Ascending aorta (tissue), 2 donors: Measurements from ENCODE around the gene GPSM1. TPM values are rescaled to one million over a fixed set of nuclear protein-coding genes. Genes with fewer than 3 reads are reported as not detected.

ENCODE experiments used
- DNase-seq, 2 donors: peaks; one replicate each; pipeline ENCODE4 v3.0.0-alpha.2; 2019; ENCODE audit warnings: low spot score in 2 of 2
- H3K27ac ChIP-seq, 2 donors: fragments of 200-600 bp; sonication (generic); one replicate each; pipeline ENCODE4 v1.5.1; 2016 to 2017; ENCODE audit warnings: mild to moderate bottlenecking in 1 of 2
- H3K27me3 ChIP-seq: fragments of 200-600 bp; sonication (generic); one replicate; pipeline ENCODE4 v1.5.1; 2017
- H3K36me3 ChIP-seq, 2 donors: fragments of 200-600 bp; sonication (generic); one replicate each; pipeline ENCODE4 v1.5.1; 2016
- H3K4me1 ChIP-seq, 2 donors: fragments of 200-600 bp; sonication (generic); one replicate each; pipeline ENCODE4 v1.5.1; 2016 to 2017; ENCODE audit warnings: mild to moderate bottlenecking in 1 of 2
- H3K4me3 ChIP-seq, 2 donors: fragments of 200-600 bp; sonication (generic); one replicate each; pipeline ENCODE4 v1.5.1; 2016 to 2017; ENCODE audit warnings: mild to moderate bottlenecking in 1 of 2
- H3K9me3 ChIP-seq, 2 donors: fragments of 200-600 bp; sonication (generic); one replicate each; pipeline ENCODE4 v1.5.1; 2016
- intact Hi-C: fragments of 100-400 bp; cut with DNase I; formaldehyde crosslinking; loops from one replicate; pipeline ENCODE4 v1.15.1; 2023
- total RNA-seq: library from RNA; depleted of rRNA; stranded (reverse); fragments of >200 nt; gene quantifications from one replicate; pipeline ENCODE4 v1.1.0, GENCODE V29; 2016
- TF ChIP-seq, protein P1 (sequence below), 3 experiments: fragments of 200-600 bp in 2 of 3; fragments of 450-650 bp in 1 of 3; sonication (generic) in 2 of 3; IDR thresholded peaks; one replicate each; pipeline ENCODE4 v1.5.1; 2016 to 2019; ENCODE audit warnings: antibody characterized with exemption in 3 of 3, mild to moderate bottlenecking in 1 of 3, moderate library complexity in 1 of 3

The GPSM1 gene
- total RNA-seq, 1 donor from 2014 or later: 85.1 TPM

DNA sequence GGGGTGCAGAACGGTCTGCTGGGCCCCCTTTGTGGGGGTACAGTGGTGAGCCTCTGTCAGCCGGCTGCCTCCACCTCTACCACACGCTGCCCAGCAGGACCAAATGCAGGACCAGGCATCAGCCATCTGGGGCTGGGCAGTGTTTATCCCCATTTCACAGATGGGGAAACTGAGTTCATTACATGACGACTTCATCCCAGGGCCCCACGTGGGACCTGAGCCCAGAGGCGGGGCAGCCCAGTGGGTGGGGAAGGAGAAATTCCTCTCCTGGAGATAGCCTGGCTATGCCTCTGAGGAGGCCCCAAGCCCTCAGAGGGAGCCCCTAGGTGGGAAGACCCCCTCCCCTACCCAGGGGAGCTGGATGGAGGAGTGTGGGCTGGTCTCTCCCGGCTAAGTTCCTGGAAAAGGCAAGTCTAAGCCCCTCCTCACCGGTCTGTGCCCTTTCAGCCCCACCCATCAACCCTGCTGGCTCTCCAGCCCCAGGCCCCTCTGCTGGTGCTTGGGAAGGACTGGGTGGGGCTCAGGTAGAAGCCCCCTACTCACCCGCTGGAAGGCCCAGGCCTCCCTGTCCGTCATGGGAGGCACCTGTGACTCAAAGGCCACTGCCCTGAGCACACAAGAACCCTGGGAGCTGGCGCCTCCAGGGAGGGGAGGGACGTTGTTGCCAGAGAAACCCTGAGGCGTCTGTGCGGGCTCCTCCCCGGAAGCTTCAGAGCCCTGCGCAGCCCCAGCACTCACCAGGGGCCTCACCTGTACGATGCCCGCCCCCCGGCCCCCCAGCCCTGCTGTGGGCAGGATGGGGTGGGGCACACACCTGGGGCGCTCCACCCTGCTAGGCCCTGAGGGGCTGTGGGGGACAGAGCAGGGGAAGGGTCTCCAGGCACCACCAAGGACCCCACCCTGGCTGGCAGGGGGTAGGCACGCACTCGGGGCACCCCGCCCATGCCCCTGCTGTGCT lies 16.0 kb upstream of the GPSM1 start:
- Histone ChIP-seq H3K27ac (no peak overlapping the region), H3K9me3 (no peaks in the 10 kb centered on the region), H3K27me3 (peaks cover 4% of the 10 kb centered on the region), H3K4me3 (no peak overlapping the region), H3K36me3 (no peaks in the 10 kb centered on the region), H3K4me1 (no peaks in the 10 kb centered on the region)
- intact Hi-C loops: loop anchor here (5.0 kb wide), 1 partner anchor 51 kb away; the partner anchor contains the start of gene DNLZ
- no peak for DNase-seq
- TF ChIP-seq, protein P1, sequence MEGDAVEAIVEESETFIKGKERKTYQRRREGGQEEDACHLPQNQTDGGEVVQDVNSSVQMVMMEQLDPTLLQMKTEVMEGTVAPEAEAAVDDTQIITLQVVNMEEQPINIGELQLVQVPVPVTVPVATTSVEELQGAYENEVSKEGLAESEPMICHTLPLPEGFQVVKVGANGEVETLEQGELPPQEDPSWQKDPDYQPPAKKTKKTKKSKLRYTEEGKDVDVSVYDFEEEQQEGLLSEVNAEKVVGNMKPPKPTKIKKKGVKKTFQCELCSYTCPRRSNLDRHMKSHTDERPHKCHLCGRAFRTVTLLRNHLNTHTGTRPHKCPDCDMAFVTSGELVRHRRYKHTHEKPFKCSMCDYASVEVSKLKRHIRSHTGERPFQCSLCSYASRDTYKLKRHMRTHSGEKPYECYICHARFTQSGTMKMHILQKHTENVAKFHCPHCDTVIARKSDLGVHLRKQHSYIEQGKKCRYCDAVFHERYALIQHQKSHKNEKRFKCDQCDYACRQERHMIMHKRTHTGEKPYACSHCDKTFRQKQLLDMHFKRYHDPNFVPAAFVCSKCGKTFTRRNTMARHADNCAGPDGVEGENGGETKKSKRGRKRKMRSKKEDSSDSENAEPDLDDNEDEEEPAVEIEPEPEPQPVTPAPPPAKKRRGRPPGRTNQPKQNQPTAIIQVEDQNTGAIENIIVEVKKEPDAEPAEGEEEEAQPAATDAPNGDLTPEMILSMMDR (IDR thresholded peaks at IDR 0.05): no peak

DNA sequence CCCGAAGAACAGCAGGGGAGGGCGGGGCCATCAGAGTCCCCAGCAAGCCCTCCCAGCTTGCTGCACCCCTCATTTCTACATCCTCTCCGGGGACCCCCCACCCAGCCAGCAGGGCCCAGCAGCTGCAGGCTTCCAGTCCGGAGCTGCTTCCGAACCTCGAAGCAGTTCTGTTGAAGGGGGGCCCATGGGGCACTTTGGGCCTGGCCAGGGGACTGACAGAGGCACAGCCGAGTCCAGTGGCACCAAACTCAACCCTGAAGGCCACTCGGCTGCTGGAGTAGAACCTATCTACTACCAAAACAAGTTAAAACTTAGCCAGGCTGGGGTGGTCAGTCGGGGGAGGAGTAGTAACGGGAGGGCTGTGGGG lies 15.3 kb upstream of the GPSM1 start:
- Histone ChIP-seq H3K4me1 (no peaks in the 10 kb centered on the region), H3K27me3 (peaks cover 4% of the 10 kb centered on the region), H3K27ac (no peak overlapping the region), H3K9me3 (no peaks in the 10 kb centered on the region), H3K4me3 (no peak overlapping the region), H3K36me3 (no peaks in the 10 kb centered on the region)
- intact Hi-C loops: loop anchor here (5.0 kb wide), 1 partner anchor 50 kb away; the partner anchor contains the start of gene DNLZ
- TF ChIP-seq, protein P1 (IDR thresholded peaks at IDR 0.05): no peak
- DNase-seq: no peak

DNA sequence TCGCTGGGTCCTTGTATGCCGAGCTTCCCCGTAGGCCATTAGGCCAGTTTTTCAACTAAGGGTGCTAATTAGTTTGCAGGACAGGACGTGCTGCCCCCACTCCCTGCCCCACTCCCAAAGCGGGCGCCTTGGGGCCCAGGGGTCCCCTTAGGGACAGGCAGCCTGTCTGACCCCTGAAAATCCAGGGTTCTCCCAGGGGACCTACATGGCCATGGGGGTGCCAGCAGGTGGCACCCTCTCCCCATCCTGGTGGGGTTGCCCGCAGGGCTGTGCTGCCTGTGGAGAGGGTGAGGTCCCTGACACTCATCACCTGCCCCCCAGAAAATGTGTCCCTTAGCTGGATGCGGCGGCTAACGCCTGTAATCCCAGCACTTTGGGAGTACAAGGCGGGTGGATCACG lies 14.9 kb upstream of the GPSM1 start:
- Histone ChIP-seq H3K27ac (no peak overlapping the region), H3K27me3 (peaks cover 4% of the 10 kb centered on the region), H3K4me3 (no peak overlapping the region), H3K4me1 (no peaks in the 10 kb centered on the region), H3K36me3 (no peaks in the 10 kb centered on the region), H3K9me3 (no peaks in the 10 kb centered on the region)
- intact Hi-C loops: loop anchor here (5.0 kb wide), 1 partner anchor 50 kb away; the partner anchor contains the start of gene DNLZ
- TF ChIP-seq, protein P1 (IDR thresholded peaks at IDR 0.05): peak; percentile 27 to 50 (median 29)
- DNase-seq: no peak

DNA sequence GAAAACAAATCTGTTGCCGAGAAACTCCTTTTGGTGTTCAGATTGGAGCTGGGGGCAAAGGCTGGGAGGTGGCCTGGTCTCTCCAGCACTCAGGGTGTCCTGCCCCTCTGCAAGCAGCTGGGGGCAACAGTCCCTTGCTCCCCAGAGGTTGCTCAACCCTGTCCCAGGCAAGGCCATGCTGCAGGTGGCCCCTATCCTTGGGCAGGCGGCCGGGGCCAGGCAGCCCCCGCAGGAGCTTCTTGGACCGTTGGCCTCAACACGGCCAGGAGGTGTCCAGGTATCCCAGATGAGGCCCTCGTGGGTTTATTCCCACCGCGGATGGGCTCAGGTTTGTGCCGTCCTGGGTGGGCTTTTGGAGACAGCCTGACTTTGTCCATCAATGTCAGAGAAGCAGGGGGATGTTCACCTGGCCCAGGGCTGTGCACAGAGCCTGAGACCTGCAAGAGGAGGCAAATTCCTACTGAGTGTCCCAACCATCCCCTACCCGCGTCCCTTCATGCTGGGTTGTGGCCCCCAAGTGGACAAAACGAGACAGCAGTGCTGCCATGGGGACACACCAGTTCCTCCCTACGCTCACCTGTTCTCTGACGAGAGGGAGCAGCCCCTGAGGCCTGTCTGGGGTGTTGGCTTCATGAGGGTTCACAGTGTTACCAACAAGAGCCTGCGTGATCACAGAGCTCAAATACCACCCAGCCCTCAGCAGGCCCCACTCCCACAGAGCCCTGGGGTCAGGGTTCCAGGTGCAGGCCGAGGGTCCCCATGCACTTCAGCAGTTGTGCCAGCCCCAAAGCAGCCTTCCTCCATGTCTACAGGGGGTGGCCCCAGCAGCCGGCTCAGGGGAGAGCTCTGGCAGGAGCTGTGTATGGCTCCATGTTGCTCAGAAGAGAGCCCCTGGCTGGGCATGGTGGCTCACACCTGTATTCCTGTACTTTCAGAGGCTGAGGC lies 14.0 kb upstream of the GPSM1 start:
- peaks cover 4% of the 10 kb centered on the region for H3K27me3 ChIP-seq
- H3K4me1 ChIP-seq: no peaks in the 10 kb centered on the region
- H3K4me3 ChIP-seq: no peak overlapping the region
- no peak overlapping the region for H3K27ac ChIP-seq
- no peaks in the 10 kb centered on the region for H3K9me3 ChIP-seq
- H3K36me3 ChIP-seq: no peaks in the 10 kb centered on the region
- TF ChIP-seq, protein P1 (IDR thresholded peaks at IDR 0.05): no peak
- intact Hi-C loops: loop anchor here (5.0 kb wide), 1 partner anchor 49 kb away; the partner anchor contains the start of gene DNLZ
- DNase-seq: no peak

DNA sequence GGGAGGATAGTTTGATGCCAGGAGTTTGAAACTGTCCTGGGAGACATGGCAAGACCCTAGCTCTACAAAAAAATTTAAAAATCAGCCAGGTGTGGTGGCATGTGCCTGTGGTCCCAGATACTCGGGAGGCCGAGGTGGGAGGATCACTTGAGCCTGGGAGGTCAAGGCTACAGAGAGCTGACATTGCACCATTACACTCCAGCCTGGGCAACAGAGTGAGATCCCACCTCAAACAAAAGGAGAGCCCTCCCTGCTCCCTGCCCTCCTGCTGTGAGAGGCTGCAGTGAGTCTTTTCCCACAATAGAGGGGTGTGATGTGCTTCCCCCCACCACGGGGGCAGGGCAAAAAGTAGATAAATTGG lies 13.3 kb upstream of the GPSM1 start:
- Histone ChIP-seq H3K27me3 (peaks cover 4% of the 10 kb centered on the region), H3K4me3 (no peak overlapping the region), H3K4me1 (no peaks in the 10 kb centered on the region), H3K27ac (no peak overlapping the region), H3K36me3 (no peaks in the 10 kb centered on the region), H3K9me3 (no peaks in the 10 kb centered on the region)
- TF ChIP-seq, protein P1 (IDR thresholded peaks at IDR 0.05): no peak
- no peak for DNase-seq
- intact Hi-C loops: loop anchor here (5.0 kb wide), 1 partner anchor 48 kb away; the partner anchor contains the start of gene DNLZ
